HL-60 (cell line): Measurements from ENCODE around the gene NAV2.

Experiments
- DNase-seq, 2 experiments: peaks; one replicate each; pipeline ENCODE4 v3.0.0-alpha.2; 2010 to 2020; ENCODE audit warnings: low read depth in 1 of 2, low spot score in 1 of 2
- H3K27ac ChIP-seq: fragments of 250-450 bp; sonication (Bioruptor Pico); replicated peaks from 2 replicates; pipeline ENCODE4 v1.5.1; 2020; ENCODE audit warnings: mild to moderate bottlenecking, moderate library complexity
- H3K27me3 ChIP-seq: fragments of 250-450 bp; sonication (Bioruptor Pico); 2 replicates; pipeline ENCODE4 v1.5.1; 2021; ENCODE audit warnings: mild to moderate bottlenecking, moderate library complexity; ENCODE audit not compliant: insufficient read depth, poor library complexity, severe bottlenecking
- H3K4me3 ChIP-seq: replicated peaks from 2 replicates; pipeline ENCODE4 v1.5.1; 2011; ENCODE audit warnings: mild to moderate bottlenecking, control low read depth, low read length; ENCODE audit not compliant: insufficient read depth
- CTCF ChIP-seq: IDR thresholded peaks from one replicate; pipeline ENCODE4 v1.5.1; 2011; ENCODE audit warnings: low read length, control low read depth, inconsistent platforms; ENCODE audit not compliant: insufficient read depth
- GABPA ChIP-seq: IDR thresholded peaks from 2 replicates; pipeline ENCODE4 v1.6.1; 2012; ENCODE audit warnings: low read depth
- POLR2AphosphoS5 ChIP-seq: IDR thresholded peaks from 2 replicates; pipeline ENCODE4 v1.6.1; 2012; ENCODE audit warnings: low read depth
- REST ChIP-seq: IDR thresholded peaks from 2 replicates; pipeline ENCODE4 v1.6.1; 2012; ENCODE audit warnings: low read depth; ENCODE audit not compliant: insufficient replicate concordance
- SPI1 ChIP-seq: IDR thresholded peaks from 2 replicates; pipeline ENCODE4 v1.6.1; 2012; ENCODE audit warnings: low read depth, mild to moderate bottlenecking, borderline replicate concordance

Gene NAV2

GRCh38 chr11:19769820-19770219, 57.2 kb downstream of the NAV2 start:
- no peak overlapping the region for H3K27ac ChIP-seq
- H3K4me3 ChIP-seq, result no peak overlapping the region
- DNase-seq, result no peak
- TF ChIP-seq SPI1, result no peak
- TF ChIP-seq CTCF, result no peak
- no peak for TF ChIP-seq GABPA
- TF ChIP-seq REST, result no peak
- no peak for TF ChIP-seq POLR2AphosphoS5
- H3K27me3 ChIP-seq, result peaks cover 3% of the 10 kb centered on the region

GRCh38 chr11:19770277-19770676, 57.6 kb downstream of the NAV2 start:
- Histone ChIP-seq H3K27ac (no peak overlapping the region), H3K4me3 (no peak overlapping the region), H3K27me3 (peaks cover 3% of the 10 kb centered on the region)
- no peak for DNase-seq
- TF ChIP-seq CTCF (no peak), REST (no peak)

- TF ChIP-seq CTCF (no peak), GABPA (no peak), REST (no peak), POLR2AphosphoS5 (no peak), SPI1 (no peak)
- Histone ChIP-seq H3K4me3 (no peak overlapping the region), H3K27me3 (peaks cover 5% of the 10 kb centered on the region), H3K27ac (no peak overlapping the region)
- DNase-seq, result no peak
These were observed 58.8 kb downstream of the NAV2 start for GRCh38 chr11:19771463-19771862.
